ENCODE results near the gene SPR. TPM values are rescaled to one million over a fixed set of nuclear protein-coding genes. Genes with fewer than 3 reads are reported as not detected.

The SPR gene
- total RNA-seq, 3 donors from 2014 or later (not counting 1 experiment from before 2014, with no cell fraction given): 0.16 to 1.7 (median 0.34) TPM

- WGBS (ENCODE audit: insufficient coverage): no CpG with 5 or more reads among the region's 2 CpGs
- H3K4me1 Mint-ChIP-seq: no peaks in the 10 kb centered on the region
Measured at GRCh38 chr2:72843301-72843700, 43.9 kb upstream of the SPR start.

DNA sequence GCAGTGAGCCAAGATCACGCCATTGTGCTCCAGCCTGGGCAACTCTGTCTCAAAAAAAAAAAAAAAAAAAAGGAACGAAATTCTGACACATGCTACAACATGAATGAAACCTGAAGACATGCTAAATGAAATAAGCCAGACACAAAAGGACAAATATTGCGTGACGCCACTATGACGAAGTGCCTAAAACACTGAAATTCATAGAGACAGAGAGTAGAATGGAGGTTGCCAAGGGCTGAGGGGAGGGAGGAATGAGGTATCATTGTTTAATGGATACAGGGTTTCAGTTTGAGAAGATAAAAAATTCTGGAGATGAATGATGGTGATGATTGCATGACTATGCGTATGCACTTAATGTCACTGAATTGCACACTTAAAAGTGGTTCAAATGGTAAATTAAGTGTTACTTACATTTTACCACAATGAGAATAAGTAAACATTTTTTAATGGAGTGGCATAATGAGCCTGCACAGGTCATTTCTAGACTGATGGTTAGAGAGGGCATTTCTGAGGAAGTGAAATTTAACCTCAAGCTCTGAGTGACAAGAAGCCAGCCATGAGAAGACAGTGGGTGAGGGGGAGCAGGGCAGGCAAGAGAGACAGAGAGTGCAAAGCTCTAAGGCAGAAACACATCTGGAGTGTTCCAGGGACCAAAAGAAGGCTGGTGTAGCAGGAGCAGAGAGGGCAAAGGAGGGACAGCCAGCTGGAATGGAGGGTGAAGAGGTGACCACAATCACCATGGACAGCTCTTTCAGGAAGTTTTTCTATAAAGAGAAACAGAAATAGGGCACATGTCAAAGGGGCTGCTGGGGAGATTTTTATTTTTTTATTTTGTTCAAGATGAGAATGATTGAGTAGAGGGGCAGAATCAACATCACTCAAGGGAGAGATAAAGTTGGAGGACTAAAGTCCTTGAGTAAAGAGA is 40.8 kb upstream of the SPR start:
- Histone ChIP-seq H3K4me1 (ENCODE audit: control insufficient read depth, insufficient read depth, low read length) (no peaks in the 10 kb centered on the region), H3K4me3 (ENCODE audit: low read length) (no peak overlapping the region), H3K27ac (ENCODE audit: low read length) (no peak overlapping the region), H3K27me3 (ENCODE audit: control insufficient read depth, insufficient read depth, low read length) (no peaks in the 10 kb centered on the region), H3K9me3 (ENCODE audit: control insufficient read depth, insufficient read depth, low read length) (no peaks in the 10 kb centered on the region), H3K36me3 (ENCODE audit: control insufficient read depth, insufficient read depth, low read length) (no peaks in the 10 kb centered on the region)
- no peak overlapping the region for H3K4me3 Mint-ChIP-seq
- no peak for TF ChIP-seq CTCF (IDR thresholded peaks at IDR 0.05)
- H3K27me3 Mint-ChIP-seq (ENCODE audit: low read depth in 2 of 2): peaks cover 0 to 14% of the 10 kb centered on the region in 2 donors
- no peaks in the 10 kb centered on the region for H3K36me3 Mint-ChIP-seq
- H3K4me1 Mint-ChIP-seq: no peaks in the 10 kb centered on the region
- WGBS (ENCODE audit: insufficient coverage): 76% methylated on average over 5 of the region's 6 CpGs
- peak in 1 of 3 donors; percentile 22 for ATAC-seq
- H3K9me3 Mint-ChIP-seq: no peaks in the 10 kb centered on the region
- H3K27ac Mint-ChIP-seq: no peak overlapping the region
- intact Hi-C loops (cut with micrococcal nuclease): no loop called here
- no peak for DNase-seq

More at GRCh38 chr2:72843301-72843700, 43.9 kb upstream of the SPR start:
- H3K27ac Mint-ChIP-seq: no peak overlapping the region
- DNase-seq (no peak), ATAC-seq (no peak)
- H3K4me3 ChIP-seq (ENCODE audit: low read length): no peak overlapping the region
- no peak overlapping the region for H3K27ac ChIP-seq (ENCODE audit: low read length)
- no peaks in the 10 kb centered on the region for H3K9me3 Mint-ChIP-seq
- no peak overlapping the region for H3K4me3 Mint-ChIP-seq
- no peaks in the 10 kb centered on the region for H3K4me1 ChIP-seq (ENCODE audit: control insufficient read depth, insufficient read depth, low read length)
- no peaks in the 10 kb centered on the region for H3K9me3 ChIP-seq (ENCODE audit: control insufficient read depth, insufficient read depth, low read length)
- intact Hi-C loops (cut with micrococcal nuclease): no loop called here
- no peak for TF ChIP-seq CTCF (IDR thresholded peaks at IDR 0.05)
- no peaks in the 10 kb centered on the region for H3K36me3 ChIP-seq (ENCODE audit: control insufficient read depth, insufficient read depth, low read length)
- no peaks in the 10 kb centered on the region for H3K27me3 ChIP-seq (ENCODE audit: control insufficient read depth, insufficient read depth, low read length)
- H3K36me3 Mint-ChIP-seq: no peaks in the 10 kb centered on the region
- H3K27me3 Mint-ChIP-seq (ENCODE audit: low read depth in 2 of 2): peaks cover 7 to 21% of the 10 kb centered on the region in 2 donors

- Histone ChIP-seq H3K27ac (ENCODE audit: low read length) (no peak overlapping the region), H3K36me3 (ENCODE audit: control insufficient read depth, insufficient read depth, low read length) (no peaks in the 10 kb centered on the region), H3K4me3 (ENCODE audit: low read length) (no peak overlapping the region), H3K27me3 (ENCODE audit: control insufficient read depth, insufficient read depth, low read length) (no peaks in the 10 kb centered on the region), H3K9me3 (ENCODE audit: control insufficient read depth, insufficient read depth, low read length) (no peaks in the 10 kb centered on the region), H3K4me1 (ENCODE audit: control insufficient read depth, insufficient read depth, low read length) (no peaks in the 10 kb centered on the region)
- H3K27me3 Mint-ChIP-seq (ENCODE audit: low read depth in 2 of 2): peaks cover 0 to 11% of the 10 kb centered on the region in 2 donors
- no peak overlapping the region for H3K27ac Mint-ChIP-seq
- no peaks in the 10 kb centered on the region for H3K36me3 Mint-ChIP-seq
- no peak for TF ChIP-seq CTCF (IDR thresholded peaks at IDR 0.05)
- WGBS (ENCODE audit: insufficient coverage): 85% methylated on average over 2 of the region's 3 CpGs
- DNase-seq: no peak
- intact Hi-C loops (cut with micrococcal nuclease): no loop called here
- no peak for ATAC-seq
- no peak overlapping the region for H3K4me3 Mint-ChIP-seq
- H3K9me3 Mint-ChIP-seq: no peaks in the 10 kb centered on the region
- H3K4me1 Mint-ChIP-seq: no peaks in the 10 kb centered on the region
Measured at GRCh38 chr2:72847534-72848315, 39.5 kb upstream of the SPR start.
